ENCODE measurements around the gene S1PR3. TPM values are rescaled to one million over a fixed set of nuclear protein-coding genes. Genes with fewer than 3 reads are reported as not detected.

The S1PR3 gene
- total RNA-seq, 1 experiment from 2014 or later, result 8.4 TPM

- Histone ChIP-seq H3K9ac (ENCODE audit: low read length) (no peak overlapping the region), H2AFZ (ENCODE audit: low read length) (no peak overlapping the region), H3K4me3 (ENCODE audit: low read length) (no peak overlapping the region), H3K36me3 (ENCODE audit: low read depth, low read length) (no peaks in the 10 kb centered on the region), H3K4me2 (ENCODE audit: low read length) (no peak overlapping the region), H3K79me2 (ENCODE audit: low read length) (no peaks in the 10 kb centered on the region), H3K27ac (ENCODE audit: low read length) (no peak overlapping the region), H3K27me3 (ENCODE audit: low read length) (no peaks in the 10 kb centered on the region), H4K20me1 (ENCODE audit: low read length) (no peaks in the 10 kb centered on the region), H3K4me1 (ENCODE audit: insufficient read depth, low read length) (peaks cover 8% of the 10 kb centered on the region; the same call in 1 of the 2 replicates), H3F3A (ENCODE audit: low read length, unreplicated experiment) (no peaks in the 10 kb centered on the region), H3K9me2 (replicated peaks; ENCODE audit: low read length) (no peaks in the 10 kb centered on the region), H3K9me3 (ENCODE audit: low read length) (no peaks in the 10 kb centered on the region)
- ChIA-PET CTCF (no interaction called here), POLR2A (ENCODE audit: unreplicated experiment) (no interaction called here)
- ATAC-seq, result no peak
- no peak for DNase-seq
- BruUV-seq (replicated peaks), result no TSS peak
- TF ChIP-seq EZH2phosphoT487 (IDR thresholded peaks at IDR 0.05; ENCODE audit: borderline replicate concordance, low read length), result no peak
- no peak for TF ChIP-seq EZH2 (IDR thresholded peaks at IDR 0.05; ENCODE audit: low read length, unreplicated experiment)
- TF ChIP-seq CTCF (conservative IDR thresholded peaks at IDR 0.05; ENCODE audit: low read depth, low read length), result no peak
- intact Hi-C loops (cut with micrococcal nuclease), result no loop called here
Measured at GRCh38 chr9:88968799-88969198, 22.5 kb upstream of the S1PR3 start.

GRCh38 chr9:88969646-88970373, 21.5 kb upstream of the S1PR3 start:
- CTCF ChIA-PET, result no interaction called here
- no peak for DNase-seq

More at GRCh38 chr9:88969646-88970373, 21.5 kb upstream of the S1PR3 start:
- no peaks in the 10 kb centered on the region for H3K9me2 ChIP-seq (replicated peaks; ENCODE audit: low read length)
- no peak for TF ChIP-seq EZH2phosphoT487 (IDR thresholded peaks at IDR 0.05; ENCODE audit: borderline replicate concordance, low read length)
- TF ChIP-seq EZH2 (IDR thresholded peaks at IDR 0.05; ENCODE audit: low read length, unreplicated experiment), result no peak
- TF ChIP-seq CTCF (conservative IDR thresholded peaks at IDR 0.05; ENCODE audit: low read depth, low read length), result no peak
- H3K4me3 ChIP-seq (ENCODE audit: low read length), result no peak overlapping the region
- no peaks in the 10 kb centered on the region for H3F3A ChIP-seq (ENCODE audit: low read length, unreplicated experiment)
- no peak for ATAC-seq
- no peaks in the 10 kb centered on the region for H3K9me3 ChIP-seq (ENCODE audit: low read length)
- H3K27ac ChIP-seq (ENCODE audit: low read length), result no peak overlapping the region
- no peaks in the 10 kb centered on the region for H3K36me3 ChIP-seq (ENCODE audit: low read depth, low read length)
- POLR2A ChIA-PET (ENCODE audit: unreplicated experiment), result interaction anchor here (0.6 kb wide), 1 partner anchor 536 kb away, joined by 4 read pairs; no protein-coding TSS in a partner anchor
- H3K27me3 ChIP-seq (ENCODE audit: low read length), result no peaks in the 10 kb centered on the region
- BruUV-seq (replicated peaks), result no TSS peak
- no peaks in the 10 kb centered on the region for H4K20me1 ChIP-seq (ENCODE audit: low read length)
- H2AFZ ChIP-seq (ENCODE audit: low read length), result no peak overlapping the region
- intact Hi-C loops (cut with micrococcal nuclease), result no loop called here
- H3K9ac ChIP-seq (ENCODE audit: low read length), result no peak overlapping the region
- no peaks in the 10 kb centered on the region for H3K79me2 ChIP-seq (ENCODE audit: low read length)
- no peak overlapping the region for H3K4me2 ChIP-seq (ENCODE audit: low read length)
- H3K4me1 ChIP-seq (ENCODE audit: insufficient read depth, low read length), result peaks cover 8% of the 10 kb centered on the region; the same call in 1 of the 2 replicates
